Measurements from ENCODE around the gene PHACTR1.

DNA sequence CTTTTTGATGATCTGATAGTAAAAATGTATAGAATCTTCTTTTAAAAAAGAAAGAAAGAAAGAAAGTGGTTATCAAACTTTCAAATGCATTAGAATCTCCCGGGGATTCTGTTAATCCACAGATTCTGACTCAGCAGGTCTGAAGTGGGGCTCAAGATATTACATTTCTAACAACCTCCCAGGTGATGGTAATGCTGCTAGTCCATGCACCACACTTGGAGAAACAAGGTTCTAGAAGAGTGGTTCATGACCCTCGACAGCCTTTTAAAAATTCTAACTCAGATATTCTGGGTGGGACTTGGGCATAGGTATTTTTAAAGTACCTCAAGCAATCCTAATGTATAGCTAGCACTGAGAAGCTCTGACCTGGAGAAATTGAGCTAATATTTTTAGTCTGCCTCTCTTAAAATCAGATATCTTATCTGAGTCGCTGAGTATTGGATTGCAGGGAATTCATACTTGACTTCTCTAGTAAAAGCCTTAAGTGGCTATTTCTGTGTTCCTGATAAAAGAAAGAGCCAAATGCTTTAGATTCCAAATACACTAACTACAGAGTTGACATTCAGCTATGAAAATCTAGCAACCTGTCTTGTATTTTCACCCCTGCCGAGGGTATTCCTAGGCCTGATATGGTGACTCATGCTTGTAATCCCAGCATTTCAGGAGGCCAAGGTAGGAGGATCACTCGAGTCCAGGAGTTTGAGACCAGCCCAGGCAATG lies 252.4 kb downstream of the PHACTR1 start:
- TF ChIP-seq EP300 (IDR thresholded peaks at IDR 0.05) (no peak), CTCF (IDR thresholded peaks at IDR 0.05) (no peak), POLR2A (IDR thresholded peaks at IDR 0.05) (no peak)
